SK-N-SH (cell line): ENCODE results near the gene PRICKLE1. TPM values are rescaled to one million over a fixed set of nuclear protein-coding genes. Genes with fewer than 3 reads are reported as not detected.

ENCODE experiments used
- CTCF ChIA-PET: fragments of 300-600, 350-600 bp; formaldehyde crosslinking; extraction: SDS; loops from one replicate; lab custom pipeline; 2021; lab: Yijun Ruan, JAX
- POLR2A ChIA-PET: fragments of 350-600 bp; sonication (Branson Sonifier 250); formaldehyde crosslinking; extraction: SDS; loops from one replicate; lab custom pipeline; 2020; ENCODE audit warnings: antibody characterized with exemption, inconsistent platforms; lab: Yijun Ruan, JAX
- DNase-seq: peaks from one replicate; pipeline ENCODE4 v3.0.0; 2012
- H2AFZ ChIP-seq: fragments of 200-600 bp; sonication (generic); 2 replicates; pipeline ENCODE4 v1.8.1; 2016; ENCODE audit warnings: antibody characterized with exemption, mild to moderate bottlenecking, low read depth
- H3F3A ChIP-seq: fragments of 200-600 bp; sonication (generic); replicated peaks from 2 replicates; pipeline ENCODE3; 2016; ENCODE audit warnings: antibody characterized with exemption, mild to moderate bottlenecking; ENCODE audit not compliant: insufficient read depth
- H3K27ac ChIP-seq, 2 experiments: fragments of 200-500 bp in 1 of 2; fragments of 200-600 bp in 1 of 2; sonication (Bioruptor generic) in 1 of 2; sonication (generic), shearing (Covaris generic) in 1 of 2; 2 replicates each; pipeline versions ENCODE4 v1.5.1 to v1.6.1; 2014 to 2016; ENCODE audit warnings: low read depth in 2 of 2, inconsistent platforms in 1 of 2, low read length in 1 of 2, mild to moderate bottlenecking in 1 of 2, mixed read lengths in 1 of 2
- H3K27me3 ChIP-seq: fragments of 200-600 bp; sonication (generic), shearing (Covaris generic); 2 replicates; pipeline ENCODE4 v1.6.1; 2016; ENCODE audit warnings: mixed run types; ENCODE audit not compliant: insufficient read depth
- H3K36me3 ChIP-seq, 2 experiments: fragments of 200-500 bp in 1 of 2; fragments of 200-600 bp in 1 of 2; sonication (Bioruptor generic) in 1 of 2; sonication (generic) in 1 of 2; replicated peaks in 1 of 2; 2 replicates each; pipeline versions ENCODE3 to v1.5.1; 2014 to 2016; ENCODE audit warnings: low read length in 1 of 2, mild to moderate bottlenecking in 1 of 2; ENCODE audit not compliant: insufficient read depth in 2 of 2, control insufficient read depth in 1 of 2
- H3K4me1 ChIP-seq, 2 experiments: fragments of 200-500 bp in 1 of 2; fragments of 200-600 bp in 1 of 2; sonication (Bioruptor generic) in 1 of 2; sonication (generic), shearing (Covaris generic) in 1 of 2; 2 replicates each; pipeline versions ENCODE4 v1.5.1 to v1.6.1; 2014 to 2016; ENCODE audit warnings: low read depth in 1 of 2, low read length in 1 of 2, mixed run types in 1 of 2; ENCODE audit not compliant: insufficient read depth in 2 of 2, control insufficient read depth in 1 of 2
- H3K4me2 ChIP-seq: fragments of 200-600 bp; sonication (generic), shearing (Covaris generic); 2 replicates; pipeline ENCODE4 v1.6.1; 2017; ENCODE audit warnings: mixed run types
- H3K4me3 ChIP-seq, 2 experiments: fragments of 200-500 bp in 1 of 2; fragments of 200-600 bp in 1 of 2; sonication (Bioruptor generic) in 1 of 2; sonication (generic), shearing (Covaris generic) in 1 of 2; 2 replicates each; pipeline versions ENCODE4 v1.5.1 to v1.8.1; 2014 to 2016; ENCODE audit warnings: low read depth in 2 of 2, inconsistent platforms in 1 of 2, low read length in 1 of 2, mild to moderate bottlenecking in 1 of 2, mixed read lengths in 1 of 2, moderate library complexity in 1 of 2
- H3K79me2 ChIP-seq: fragments of 200-600 bp; sonication (generic); 2 replicates; pipeline ENCODE4 v1.8.1; 2017; ENCODE audit warnings: mild to moderate bottlenecking; ENCODE audit not compliant: insufficient read depth
- H3K9ac ChIP-seq: fragments of 200-600 bp; sonication (generic); 2 replicates; pipeline ENCODE4 v1.6.1; 2017; ENCODE audit warnings: mixed run types
- H3K9me2 ChIP-seq: fragments of 200-600 bp; sonication (generic); 2 replicates; pipeline ENCODE4 v1.6.1; 2017; ENCODE audit warnings: mixed run types
- H3K9me3 ChIP-seq: fragments of 200-600 bp; sonication (generic); 2 replicates; pipeline ENCODE4 v1.6.1; 2017; ENCODE audit warnings: mixed run types, mild to moderate bottlenecking, moderate library complexity
- H4K20me1 ChIP-seq: fragments of 200-600 bp; sonication (generic); 2 replicates; pipeline ENCODE4 v1.6.1; 2017; ENCODE audit warnings: mild to moderate bottlenecking, mixed run types; ENCODE audit not compliant: insufficient read depth
- CHD2 ChIP-seq: fragments of 150-350 bp; IDR thresholded peaks from 2 replicates; pipeline ENCODE4 v1.6.1; 2018; ENCODE audit warnings: low read length; ENCODE audit not compliant: partially characterized antibody
- ELF1 ChIP-seq: IDR thresholded peaks from 2 replicates; pipeline ENCODE4 v1.4.0; 2012
- EP300 ChIP-seq, 2 experiments: IDR thresholded peaks; 2 replicates each; pipeline versions ENCODE4 v1.4.0 to v1.6.1; 2012; ENCODE audit warnings: borderline replicate concordance in 1 of 2, low read depth in 1 of 2, low read length in 1 of 2
- NFIC ChIP-seq: IDR thresholded peaks from 2 replicates; pipeline ENCODE4 v1.4.0; 2012; ENCODE audit warnings: borderline replicate concordance
- POLR2AphosphoS5 ChIP-seq: IDR thresholded peaks from 2 replicates; pipeline ENCODE4 v1.6.1; 2012; ENCODE audit warnings: low read depth, low read length
- RCOR1 ChIP-seq: fragments of 150-350 bp; IDR thresholded peaks from 2 replicates; pipeline ENCODE4 v1.6.1; 2017; ENCODE audit warnings: antibody characterized with exemption, low read length
- RFX5 ChIP-seq: IDR thresholded peaks from 2 replicates; pipeline ENCODE4 v1.6.1; 2012; ENCODE audit warnings: mild to moderate bottlenecking, improper control_type of control experiment, low read length
- SIN3A ChIP-seq: IDR thresholded peaks from 2 replicates; pipeline ENCODE4 v1.6.1; 2012; ENCODE audit warnings: low read depth, mild to moderate bottlenecking, low read length, moderate library complexity, borderline replicate concordance
- SMC3 ChIP-seq: IDR thresholded peaks from 2 replicates; pipeline ENCODE4 v1.6.1; 2012; ENCODE audit warnings: low read depth, low read length, improper control_type of control experiment
- TEAD4 ChIP-seq: IDR thresholded peaks from 2 replicates; pipeline ENCODE4 v1.4.0; 2012; ENCODE audit warnings: mild to moderate bottlenecking, borderline replicate concordance; ENCODE audit not compliant: insufficient read depth
- YY1 ChIP-seq: IDR thresholded peaks from 2 replicates; pipeline ENCODE4 v1.4.0; 2012; ENCODE audit warnings: low read depth, mild to moderate bottlenecking
- WGBS: methylation state at CpG from one replicate; pipeline ENCODE4 v1.1.6; 2017; ENCODE audit warnings: low lambda C conversion rate; 5-methylcytosine and 5-hydroxymethylcytosine counted together
- polyA plus RNA-seq, 3 experiments: library from polyadenylated mRNA; depleted of rRNA; stranded (reverse); fragments of >200 nt; gene quantifications; 2 replicates each; pipeline ENCODE4 v1.2.3, GENCODE V29; 2012
- TF ChIP-seq, protein P1 (sequence below): IDR thresholded peaks from 2 replicates; pipeline ENCODE4 v1.4.0; 2012; ENCODE audit warnings: low read depth
- TF ChIP-seq, protein P2 (sequence below): IDR thresholded peaks from 2 replicates; pipeline ENCODE4 v1.4.0; 2012; ENCODE audit warnings: low read depth, borderline replicate concordance
- TF ChIP-seq, protein P3 (sequence below): IDR thresholded peaks from 2 replicates; pipeline ENCODE4 v1.6.1; 2012; ENCODE audit warnings: mild to moderate bottlenecking, low read depth, low read length, moderate library complexity
- TF ChIP-seq, protein P4 (sequence below): fragments of 200-600 bp; sonication (generic); IDR thresholded peaks from 2 replicates; pipeline ENCODE4 v1.6.1; 2017; ENCODE audit warnings: antibody characterized with exemption, mild to moderate bottlenecking, moderate library complexity
- TF ChIP-seq, protein P5 (sequence below): IDR thresholded peaks from 2 replicates; pipeline ENCODE4; 2012
- TF ChIP-seq, protein P6 (sequence below): fragments of 150-350 bp; IDR thresholded peaks from 2 replicates; pipeline ENCODE4 v1.6.1; 2017; ENCODE audit warnings: antibody characterized with exemption, low read length, low read depth, borderline replicate concordance

The PRICKLE1 gene
- polyA plus RNA-seq, 1 of the 3 experiments (the other 2 are of a cell fraction) = 1.2 TPM

DNA sequence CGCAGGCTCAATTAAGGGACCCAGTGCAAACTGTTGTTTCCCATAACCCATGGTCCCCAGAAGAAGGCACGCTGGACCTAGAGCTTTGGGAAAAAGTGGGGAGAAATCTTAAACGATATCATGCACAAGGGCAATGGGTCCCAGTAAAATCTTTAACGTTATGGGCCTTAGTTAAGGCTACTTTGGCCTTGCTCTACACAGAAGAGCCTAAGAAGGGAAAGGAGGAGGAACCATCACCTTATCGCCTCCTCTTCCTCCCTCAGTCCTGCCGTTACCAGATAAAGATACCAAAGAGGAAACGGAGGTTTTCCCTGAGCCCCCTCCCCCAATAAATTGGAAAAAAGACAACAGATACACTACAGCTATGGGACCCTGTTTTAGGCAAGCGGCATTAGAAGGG lies 146.7 kb downstream of the PRICKLE1 start:
- no peak overlapping the region for H3K4me3 ChIP-seq
- no peak overlapping the region for H2AFZ ChIP-seq
- POLR2A ChIA-PET = no interaction called here
- no peaks in the 10 kb centered on the region for H3K9me3 ChIP-seq
- H3K9ac ChIP-seq = no peak overlapping the region
- 98% methylated on average over 8 of the region's 8 CpGs for WGBS
- TF ChIP-seq, protein P1, sequence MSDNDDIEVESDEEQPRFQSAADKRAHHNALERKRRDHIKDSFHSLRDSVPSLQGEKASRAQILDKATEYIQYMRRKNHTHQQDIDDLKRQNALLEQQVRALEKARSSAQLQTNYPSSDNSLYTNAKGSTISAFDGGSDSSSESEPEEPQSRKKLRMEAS = no peak
- no peak for TF ChIP-seq POLR2AphosphoS5
- TF ChIP-seq RCOR1 = no peak
- TF ChIP-seq EP300 (IDR thresholded peaks at IDR 0.05; ENCODE audit: borderline replicate concordance in 1 of 2, low read depth in 1 of 2, low read length in 1 of 2) = no peak
- TF ChIP-seq, all 33 proteins: peak for 0
- Histone ChIP-seq H3K36me3 (peaks cover 29 to 36% of the 10 kb centered on the region in 2 experiments), H3K27me3 (no peaks in the 10 kb centered on the region), H3F3A (peaks cover 4% of the 10 kb centered on the region), H3K4me1 (peaks cover 4 to 5% of the 10 kb centered on the region in 2 experiments; a peak in 3 of 4 replicates), H4K20me1 (no peaks in the 10 kb centered on the region), H3K9me2 (no peaks in the 10 kb centered on the region), H3K4me2 (no peak overlapping the region), H3K79me2 (no peaks in the 10 kb centered on the region; the same call in 1 of the 2 replicates), H3K27ac (no peak overlapping the region)
- CTCF ChIA-PET = interaction anchor here (1.2 kb wide), 1 partner anchor 71 kb away, joined by 3 read pairs; no protein-coding TSS in a partner anchor
- no peak for DNase-seq

DNA sequence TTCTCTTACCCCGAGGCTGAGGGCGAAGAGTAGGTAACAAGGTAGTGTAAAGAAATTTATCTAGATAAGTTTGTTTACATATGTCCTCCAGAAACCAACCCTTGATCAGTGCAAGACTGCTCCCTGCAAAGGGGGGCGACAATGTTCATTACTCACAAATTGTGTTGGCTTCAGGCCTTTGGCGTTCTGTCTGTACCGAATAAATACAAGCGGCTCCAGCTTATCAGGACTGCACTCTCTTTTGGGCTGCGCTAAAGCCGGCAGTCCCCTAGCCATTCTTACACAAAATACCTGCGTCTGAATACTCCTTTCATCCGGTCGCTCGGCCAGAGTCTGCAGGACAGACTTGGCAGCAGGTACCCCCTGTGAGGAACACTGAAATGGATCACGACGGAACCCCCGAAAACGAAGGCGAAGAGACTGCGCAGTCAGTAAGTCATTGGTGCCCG lies 147.2 kb downstream of the PRICKLE1 start:
- Histone ChIP-seq H3K36me3 (peaks cover 29 to 36% of the 10 kb centered on the region in 2 experiments), H4K20me1 (no peaks in the 10 kb centered on the region), H3K4me3 (no peak overlapping the region), H3K79me2 (no peaks in the 10 kb centered on the region; the same call in 1 of the 2 replicates), H3K27ac (no peak overlapping the region), H2AFZ (no peak overlapping the region), H3K9ac (no peak overlapping the region), H3K9me2 (no peaks in the 10 kb centered on the region), H3K4me2 (no peak overlapping the region), H3K9me3 (no peaks in the 10 kb centered on the region), H3F3A (peaks cover 4% of the 10 kb centered on the region), H3K4me1 (peaks cover 0 to 4% of the 10 kb centered on the region in 2 experiments; a peak in 2 of 4 replicates), H3K27me3 (no peaks in the 10 kb centered on the region)
- DNase-seq = no peak
- POLR2A ChIA-PET = no interaction called here
- WGBS = 97% methylated on average over 19 of the region's 19 CpGs
- CTCF ChIA-PET = no interaction called here
- TF ChIP-seq, protein P2, sequence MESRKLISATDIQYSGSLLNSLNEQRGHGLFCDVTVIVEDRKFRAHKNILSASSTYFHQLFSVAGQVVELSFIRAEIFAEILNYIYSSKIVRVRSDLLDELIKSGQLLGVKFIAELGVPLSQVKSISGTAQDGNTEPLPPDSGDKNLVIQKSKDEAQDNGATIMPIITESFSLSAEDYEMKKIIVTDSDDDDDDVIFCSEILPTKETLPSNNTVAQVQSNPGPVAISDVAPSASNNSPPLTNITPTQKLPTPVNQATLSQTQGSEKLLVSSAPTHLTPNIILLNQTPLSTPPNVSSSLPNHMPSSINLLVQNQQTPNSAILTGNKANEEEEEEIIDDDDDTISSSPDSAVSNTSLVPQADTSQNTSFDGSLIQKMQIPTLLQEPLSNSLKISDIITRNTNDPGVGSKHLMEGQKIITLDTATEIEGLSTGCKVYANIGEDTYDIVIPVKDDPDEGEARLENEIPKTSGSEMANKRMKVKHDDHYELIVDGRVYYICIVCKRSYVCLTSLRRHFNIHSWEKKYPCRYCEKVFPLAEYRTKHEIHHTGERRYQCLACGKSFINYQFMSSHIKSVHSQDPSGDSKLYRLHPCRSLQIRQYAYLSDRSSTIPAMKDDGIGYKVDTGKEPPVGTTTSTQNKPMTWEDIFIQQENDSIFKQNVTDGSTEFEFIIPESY = no peak
- TF ChIP-seq, protein P3, sequence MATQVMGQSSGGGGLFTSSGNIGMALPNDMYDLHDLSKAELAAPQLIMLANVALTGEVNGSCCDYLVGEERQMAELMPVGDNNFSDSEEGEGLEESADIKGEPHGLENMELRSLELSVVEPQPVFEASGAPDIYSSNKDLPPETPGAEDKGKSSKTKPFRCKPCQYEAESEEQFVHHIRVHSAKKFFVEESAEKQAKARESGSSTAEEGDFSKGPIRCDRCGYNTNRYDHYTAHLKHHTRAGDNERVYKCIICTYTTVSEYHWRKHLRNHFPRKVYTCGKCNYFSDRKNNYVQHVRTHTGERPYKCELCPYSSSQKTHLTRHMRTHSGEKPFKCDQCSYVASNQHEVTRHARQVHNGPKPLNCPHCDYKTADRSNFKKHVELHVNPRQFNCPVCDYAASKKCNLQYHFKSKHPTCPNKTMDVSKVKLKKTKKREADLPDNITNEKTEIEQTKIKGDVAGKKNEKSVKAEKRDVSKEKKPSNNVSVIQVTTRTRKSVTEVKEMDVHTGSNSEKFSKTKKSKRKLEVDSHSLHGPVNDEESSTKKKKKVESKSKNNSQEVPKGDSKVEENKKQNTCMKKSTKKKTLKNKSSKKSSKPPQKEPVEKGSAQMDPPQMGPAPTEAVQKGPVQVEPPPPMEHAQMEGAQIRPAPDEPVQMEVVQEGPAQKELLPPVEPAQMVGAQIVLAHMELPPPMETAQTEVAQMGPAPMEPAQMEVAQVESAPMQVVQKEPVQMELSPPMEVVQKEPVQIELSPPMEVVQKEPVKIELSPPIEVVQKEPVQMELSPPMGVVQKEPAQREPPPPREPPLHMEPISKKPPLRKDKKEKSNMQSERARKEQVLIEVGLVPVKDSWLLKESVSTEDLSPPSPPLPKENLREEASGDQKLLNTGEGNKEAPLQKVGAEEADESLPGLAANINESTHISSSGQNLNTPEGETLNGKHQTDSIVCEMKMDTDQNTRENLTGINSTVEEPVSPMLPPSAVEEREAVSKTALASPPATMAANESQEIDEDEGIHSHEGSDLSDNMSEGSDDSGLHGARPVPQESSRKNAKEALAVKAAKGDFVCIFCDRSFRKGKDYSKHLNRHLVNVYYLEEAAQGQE = no peak
- TF ChIP-seq, protein P4, sequence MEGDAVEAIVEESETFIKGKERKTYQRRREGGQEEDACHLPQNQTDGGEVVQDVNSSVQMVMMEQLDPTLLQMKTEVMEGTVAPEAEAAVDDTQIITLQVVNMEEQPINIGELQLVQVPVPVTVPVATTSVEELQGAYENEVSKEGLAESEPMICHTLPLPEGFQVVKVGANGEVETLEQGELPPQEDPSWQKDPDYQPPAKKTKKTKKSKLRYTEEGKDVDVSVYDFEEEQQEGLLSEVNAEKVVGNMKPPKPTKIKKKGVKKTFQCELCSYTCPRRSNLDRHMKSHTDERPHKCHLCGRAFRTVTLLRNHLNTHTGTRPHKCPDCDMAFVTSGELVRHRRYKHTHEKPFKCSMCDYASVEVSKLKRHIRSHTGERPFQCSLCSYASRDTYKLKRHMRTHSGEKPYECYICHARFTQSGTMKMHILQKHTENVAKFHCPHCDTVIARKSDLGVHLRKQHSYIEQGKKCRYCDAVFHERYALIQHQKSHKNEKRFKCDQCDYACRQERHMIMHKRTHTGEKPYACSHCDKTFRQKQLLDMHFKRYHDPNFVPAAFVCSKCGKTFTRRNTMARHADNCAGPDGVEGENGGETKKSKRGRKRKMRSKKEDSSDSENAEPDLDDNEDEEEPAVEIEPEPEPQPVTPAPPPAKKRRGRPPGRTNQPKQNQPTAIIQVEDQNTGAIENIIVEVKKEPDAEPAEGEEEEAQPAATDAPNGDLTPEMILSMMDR = no peak
- TF ChIP-seq SIN3A (no peak), RFX5 (no peak), TEAD4 (no peak), RCOR1 (no peak), YY1 (no peak), EP300 (IDR thresholded peaks at IDR 0.05; ENCODE audit: borderline replicate concordance in 1 of 2, low read depth in 1 of 2, low read length in 1 of 2) (no peak), CHD2 (no peak), NFIC (no peak), ELF1 (no peak), SMC3 (no peak)
- TF ChIP-seq, protein P5, sequence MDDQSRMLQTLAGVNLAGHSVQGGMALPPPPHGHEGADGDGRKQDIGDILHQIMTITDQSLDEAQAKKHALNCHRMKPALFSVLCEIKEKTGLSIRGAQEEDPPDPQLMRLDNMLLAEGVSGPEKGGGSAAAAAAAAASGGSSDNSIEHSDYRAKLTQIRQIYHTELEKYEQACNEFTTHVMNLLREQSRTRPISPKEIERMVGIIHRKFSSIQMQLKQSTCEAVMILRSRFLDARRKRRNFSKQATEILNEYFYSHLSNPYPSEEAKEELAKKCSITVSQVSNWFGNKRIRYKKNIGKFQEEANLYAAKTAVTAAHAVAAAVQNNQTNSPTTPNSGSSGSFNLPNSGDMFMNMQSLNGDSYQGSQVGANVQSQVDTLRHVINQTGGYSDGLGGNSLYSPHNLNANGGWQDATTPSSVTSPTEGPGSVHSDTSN = no peak
- TF ChIP-seq, protein P6, sequence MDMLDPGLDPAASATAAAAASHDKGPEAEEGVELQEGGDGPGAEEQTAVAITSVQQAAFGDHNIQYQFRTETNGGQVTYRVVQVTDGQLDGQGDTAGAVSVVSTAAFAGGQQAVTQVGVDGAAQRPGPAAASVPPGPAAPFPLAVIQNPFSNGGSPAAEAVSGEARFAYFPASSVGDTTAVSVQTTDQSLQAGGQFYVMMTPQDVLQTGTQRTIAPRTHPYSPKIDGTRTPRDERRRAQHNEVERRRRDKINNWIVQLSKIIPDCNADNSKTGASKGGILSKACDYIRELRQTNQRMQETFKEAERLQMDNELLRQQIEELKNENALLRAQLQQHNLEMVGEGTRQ = no peak
